ENCODE measurements around the gene YWHAQ.
A peak's percentile ranks its signal among the peaks of the same experiment; 100 is the strongest.

The YWHAQ gene

DNA sequence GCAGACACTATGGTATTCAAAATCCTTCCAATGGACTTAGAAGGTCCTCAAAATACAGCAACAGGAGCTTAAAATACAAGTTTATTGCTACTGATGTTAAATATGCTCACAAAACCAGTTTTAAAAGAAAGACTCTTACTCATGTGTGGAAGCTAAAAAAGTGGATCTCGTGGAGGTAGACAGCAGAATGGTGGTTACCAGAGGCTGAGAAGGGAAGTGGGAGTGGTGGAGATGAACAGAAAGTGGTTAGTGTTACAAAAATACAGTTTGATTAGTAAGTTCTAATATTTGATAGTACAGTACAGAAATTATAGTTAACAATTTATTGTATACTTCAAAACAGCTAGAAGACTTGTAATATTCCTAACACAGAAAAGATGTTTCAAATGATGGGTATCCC is 87.2 kb downstream of the YWHAQ start:
- DNase-seq (ENCODE audit: low spot score in 2 of 2) (no peak), ATAC-seq (no peak)
- Mint-ChIP-seq H3K27ac (no peak overlapping the region), H3K36me3 (peaks cover 52% of the 10 kb centered on the region), H3K4me1 (peaks cover 43% of the 10 kb centered on the region), H3K4me3 (no peak overlapping the region), H3K9me3 (no peaks in the 10 kb centered on the region)

DNA sequence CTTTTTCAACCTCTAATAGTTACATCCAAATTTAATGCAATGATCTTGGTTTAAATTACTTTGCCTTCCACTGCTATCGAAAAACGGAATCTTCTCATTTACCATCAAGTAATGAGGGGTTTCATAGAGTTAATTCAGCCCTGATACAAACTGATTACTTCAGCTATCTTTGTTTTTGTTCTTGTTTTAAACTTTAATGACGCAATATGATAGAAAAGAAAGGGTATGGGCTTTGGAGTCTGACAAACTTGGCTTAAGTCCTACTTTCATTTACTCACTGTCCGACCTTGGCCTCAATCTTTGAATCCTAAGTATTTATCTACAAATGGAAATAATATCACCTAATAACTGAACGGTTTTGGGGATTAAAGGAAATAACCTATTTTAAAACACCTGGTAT is 91.3 kb downstream of the YWHAQ start:
- Mint-ChIP-seq H3K4me3 (no peak overlapping the region), H3K9me3 (no peaks in the 10 kb centered on the region), H3K36me3 (peaks cover 85% of the 10 kb centered on the region), H3K27ac (peak overlapping the region; percentile 29), H3K4me1 (peaks cover 17% of the 10 kb centered on the region)
- DNase-seq (ENCODE audit: low spot score in 2 of 2) (no peak), ATAC-seq (no peak)

DNA sequence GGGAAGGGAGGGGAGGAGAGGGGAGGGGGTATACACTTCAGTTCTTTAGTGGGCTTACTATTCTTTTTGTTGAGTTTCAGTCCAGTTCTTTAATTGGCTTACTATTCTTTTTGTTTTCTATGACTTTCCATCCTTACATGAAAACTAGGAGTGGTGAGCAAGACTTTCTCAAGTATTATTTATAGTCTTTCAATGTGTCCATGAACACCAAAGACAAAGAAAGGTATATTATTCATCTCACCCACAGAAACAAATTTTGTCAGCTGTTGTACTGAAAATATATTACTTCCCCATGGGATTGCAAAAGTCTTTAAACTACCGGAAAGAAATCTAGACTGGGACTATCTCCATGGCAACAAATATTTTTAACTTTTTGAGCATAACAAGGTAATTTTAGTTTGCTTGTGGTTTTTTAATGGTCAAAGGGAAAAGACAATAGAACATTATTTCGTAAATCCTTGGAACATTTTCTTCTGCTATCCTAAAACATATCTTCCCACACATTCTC is 92.7 kb downstream of the YWHAQ start:
- ATAC-seq (no peak), DNase-seq (ENCODE audit: low spot score in 2 of 2) (no peak)
- Mint-ChIP-seq H3K4me3 (no peak overlapping the region), H3K4me1 (peaks cover 12% of the 10 kb centered on the region), H3K27ac (peak overlapping the region; percentile 56), H3K36me3 (peaks cover 91% of the 10 kb centered on the region), H3K9me3 (no peaks in the 10 kb centered on the region)

DNA sequence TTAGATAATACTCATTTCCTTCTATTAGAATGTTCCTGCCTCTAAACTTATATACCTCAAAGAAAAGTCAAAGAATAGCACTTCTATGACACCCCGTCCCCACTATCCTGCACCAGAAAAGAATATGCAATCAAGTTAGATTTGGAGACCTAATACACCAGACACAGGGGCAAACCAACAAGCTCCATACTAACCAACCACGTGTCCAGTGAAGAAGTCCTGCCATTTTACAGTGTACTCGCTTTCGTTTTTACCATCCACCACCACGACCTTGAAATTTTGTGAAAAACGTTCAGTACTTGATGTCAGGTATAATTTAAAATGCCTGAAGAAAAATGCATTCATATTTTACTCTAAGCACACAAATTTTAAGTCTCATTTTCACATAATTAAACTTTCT is 94.3 kb downstream of the YWHAQ start:
- DNase-seq (ENCODE audit: low spot score in 2 of 2), result no peak
- Mint-ChIP-seq H3K9me3 (no peaks in the 10 kb centered on the region), H3K36me3 (peaks cover 91% of the 10 kb centered on the region), H3K4me3 (no peak overlapping the region), H3K27ac (peak overlapping the region; percentile 71), H3K4me1 (peaks cover 11% of the 10 kb centered on the region)
- no peak for ATAC-seq

DNA sequence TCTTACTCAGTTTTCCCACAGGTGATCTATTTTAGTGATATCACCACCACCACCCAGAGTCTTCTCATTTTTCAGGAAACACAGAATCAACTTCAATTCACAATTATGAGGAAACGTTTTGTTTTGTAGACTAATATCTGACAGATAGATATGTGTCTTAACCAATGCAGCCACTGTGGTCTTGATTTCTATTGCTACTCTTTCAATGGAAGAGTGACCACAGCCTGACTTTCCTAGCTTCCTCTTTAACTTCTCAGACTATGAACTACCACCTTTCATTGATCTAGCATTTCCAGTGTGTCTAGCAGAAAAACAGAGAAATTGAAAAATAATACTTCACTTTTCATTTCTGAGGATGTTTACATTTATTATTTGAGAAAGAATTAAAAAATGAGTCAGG is 95.6 kb downstream of the YWHAQ start:
- peaks cover 11% of the 10 kb centered on the region for H3K4me1 Mint-ChIP-seq
- no peak for DNase-seq (ENCODE audit: low spot score in 2 of 2)
- no peak overlapping the region for H3K4me3 Mint-ChIP-seq
- H3K36me3 Mint-ChIP-seq, result peaks cover 88% of the 10 kb centered on the region
- peak overlapping the region; percentile 23 for H3K27ac Mint-ChIP-seq
- ATAC-seq, result no peak
- no peaks in the 10 kb centered on the region for H3K9me3 Mint-ChIP-seq

Data from stimulated activated effector memory CD8-positive, alpha-beta T cell treated with anti-CD3 and anti-CD28 coated beads, Interleukin-12 subunit alpha, Interleukin-12 subunit beta, amount 100 ng/mL, for 72 hours (primary cell).